CD14-positive monocyte (primary cell): ENCODE measurements around the gene NASP. TPM values are rescaled to one million over a fixed set of nuclear protein-coding genes. Genes with fewer than 3 reads are reported as not detected.

Experiments
- DNase-seq, 3 donors: peaks; one replicate each; pipeline ENCODE4 v3.0.0-alpha.2; 2011 to 2022
- H2AFZ ChIP-seq: 2 replicates; pipeline ENCODE4 v1.6.0; 2012; ENCODE audit warnings: mild to moderate bottlenecking, low read depth, low read length, inconsistent platforms; ENCODE audit not compliant: insufficient read depth, poor library complexity, severe bottlenecking
- H3K27ac ChIP-seq, 2 donors: 1 replicate in 1 of 2; 2 replicates in 1 of 2; pipeline ENCODE4 v1.5.1; 2012 to 2013; ENCODE audit warnings: low read length in 2 of 2, control low read depth in 1 of 2, inconsistent platforms in 1 of 2, low read depth in 1 of 2, mild to moderate bottlenecking in 1 of 2
- H3K27me3 ChIP-seq, 2 donors: one replicate each; pipeline versions ENCODE4 v1.6.0 to v1.6.1; 2011 to 2013; ENCODE audit warnings: low read length in 2 of 2; ENCODE audit not compliant: control insufficient read depth in 2 of 2, insufficient read depth in 2 of 2
- H3K36me3 ChIP-seq, 2 donors: replicated peaks in 1 of 2; 1 replicate in 1 of 2; 2 replicates in 1 of 2; pipeline versions ENCODE4 v1.5.1 to v1.6.1; 2012 to 2013; ENCODE audit warnings: low read length in 2 of 2, control low read depth in 1 of 2, inconsistent platforms in 1 of 2, mild to moderate bottlenecking in 1 of 2; ENCODE audit not compliant: insufficient read depth in 2 of 2, control insufficient read depth in 1 of 2
- H3K4me1 ChIP-seq, 2 donors: 1 replicate in 1 of 2; 2 replicates in 1 of 2; pipeline versions ENCODE4 v1.5.1 to v1.6.1; 2012 to 2013; ENCODE audit warnings: low read length in 2 of 2, control low read depth in 1 of 2, inconsistent platforms in 1 of 2, mild to moderate bottlenecking in 1 of 2, moderate library complexity in 1 of 2; ENCODE audit not compliant: insufficient read depth in 2 of 2, control insufficient read depth in 1 of 2
- H3K4me2 ChIP-seq: replicated peaks from 2 replicates; pipeline ENCODE3; 2012; ENCODE audit warnings: low read length, moderate library complexity, mild to moderate bottlenecking; ENCODE audit not compliant: poor library complexity, severe bottlenecking; ENCODE audit errors: extremely low read depth
- H3K4me3 ChIP-seq, 3 experiments: fragments of 200-600 bp in 1 of 3; sonication (generic) in 1 of 3; replicated peaks in 1 of 3; 1 replicate in 2 of 3; 2 replicates in 1 of 3; pipeline ENCODE4 v1.5.1; 2011 to 2013; ENCODE audit warnings: low read length in 3 of 3, mild to moderate bottlenecking in 3 of 3, control low read depth in 2 of 3, low read depth in 2 of 3, inconsistent platforms in 1 of 3, moderate library complexity in 1 of 3
- H3K79me2 ChIP-seq: 2 replicates; pipeline ENCODE4 v1.6.0; 2012; ENCODE audit warnings: mild to moderate bottlenecking, control low read depth, inconsistent platforms, low read length, moderate library complexity; ENCODE audit not compliant: insufficient read depth
- H3K9ac ChIP-seq: 2 replicates; pipeline ENCODE4 v1.6.0; 2017; ENCODE audit warnings: low read length, mild to moderate bottlenecking; ENCODE audit not compliant: insufficient read depth, poor library complexity, severe bottlenecking
- H3K9me3 ChIP-seq, 2 donors: replicated peaks in 1 of 2; 1 replicate in 1 of 2; 2 replicates in 1 of 2; pipeline versions ENCODE4 v1.5.1 to v1.6.1; 2012 to 2013; ENCODE audit warnings: low read length in 2 of 2, control low read depth in 1 of 2; ENCODE audit not compliant: control insufficient read depth in 1 of 2, insufficient read depth in 1 of 2
- H4K20me1 ChIP-seq: 2 replicates; pipeline ENCODE4 v1.6.0; 2012; ENCODE audit warnings: mild to moderate bottlenecking, low read length, control low read depth, moderate library complexity; ENCODE audit not compliant: insufficient read depth
- H3K27ac Mint-ChIP-seq, 7 donors: one replicate each; pipeline ENCODE4 v1.8.0; 2020; ENCODE audit warnings: mild to moderate bottlenecking in 7 of 7, mixed read lengths in 7 of 7, moderate library complexity in 6 of 7, inconsistent platforms in 2 of 7
- H3K27me3 Mint-ChIP-seq, 3 donors: one replicate each; pipeline ENCODE4 v1.8.0; 2021 to 2022; ENCODE audit warnings: low read depth in 3 of 3, mild to moderate bottlenecking in 3 of 3, mixed read lengths in 3 of 3, moderate library complexity in 3 of 3, inconsistent platforms in 1 of 3
- H3K36me3 Mint-ChIP-seq, 2 donors: one replicate each; pipeline ENCODE4 v1.8.0; 2020; ENCODE audit warnings: mixed read lengths in 2 of 2, inconsistent platforms in 1 of 2, mild to moderate bottlenecking in 1 of 2
- H3K4me1 Mint-ChIP-seq: one replicate; pipeline ENCODE4 v1.8.0; 2020; ENCODE audit warnings: mild to moderate bottlenecking, mixed read lengths
- H3K4me3 Mint-ChIP-seq, 2 donors: one replicate each; pipeline ENCODE4 v1.8.0; 2020; ENCODE audit warnings: mild to moderate bottlenecking in 2 of 2, mixed read lengths in 2 of 2, moderate library complexity in 1 of 2
- H3K9me3 Mint-ChIP-seq, 7 donors: one replicate each; pipeline ENCODE4 v1.8.0; 2020 to 2022; ENCODE audit warnings: mixed read lengths in 7 of 7, mild to moderate bottlenecking in 6 of 7, moderate library complexity in 6 of 7, inconsistent platforms in 2 of 7
- CTCF ChIP-seq: fragments of 200-600 bp; IDR thresholded peaks from one replicate; pipeline ENCODE4 v1.8.0; 2022; ENCODE audit warnings: antibody characterized with exemption, mild to moderate bottlenecking
- WGBS: methylation state at CpG from one replicate; pipeline ENCODE4 v1.1.5; 2013; ENCODE audit warnings: missing lambda C conversion rate; ENCODE audit not compliant: insufficient coverage; 5-methylcytosine and 5-hydroxymethylcytosine counted together
- intact Hi-C, 2 donors: fragments of 100-400 bp; cut with micrococcal nuclease; formaldehyde crosslinking; loops; one replicate each; pipeline versions ENCODE4 v1.15.0 to v1.15.1; 2023
- polyA plus RNA-seq, 3 donors: library from polyadenylated mRNA; depleted of rRNA in 1 of 3; unstranded in 2 of 3; stranded (reverse) in 1 of 3; fragments of 300-500 nt in 2 of 3; fragments of >200 nt in 1 of 3; fragmentation: Illumina TruSeq in 2 of 3; gene quantifications; 1 replicate in 2 of 3; 2 replicates in 1 of 3; pipeline ENCODE4 v1.2.3, GENCODE V29; 2012 to 2021

Gene NASP
- polyA plus RNA-seq, 3 donors, result 24.4 to 44.6 (median 27.5) TPM

- Mint-ChIP-seq H3K36me3 (peaks cover 0 to 5% of the 10 kb centered on the region in 2 donors), H3K4me3 (no peak overlapping the region), H3K27me3 (peaks cover 0 to 2% (median 0%) of the 10 kb centered on the region in 3 donors), H3K4me1 (peaks cover 39% of the 10 kb centered on the region), H3K27ac (peak overlapping the region in 4 of 7 donors; percentile 46 to 95 (median 74)), H3K9me3 (no peaks in the 10 kb centered on the region)
- peaks cover 40 to 42% of the 10 kb centered on the region in 2 donors for H3K4me1 ChIP-seq
- no peak for DNase-seq
- H3K9me3 ChIP-seq, result no peaks in the 10 kb centered on the region
- 86% methylated on average over 4 of the region's 7 CpGs for WGBS
- peak overlapping the region in 1 of 3 experiments; percentile 97 for H3K4me3 ChIP-seq
- H2AFZ ChIP-seq, result no peak overlapping the region
- no peaks in the 10 kb centered on the region for H3K36me3 ChIP-seq
- peaks cover 67% of the 10 kb centered on the region for H3K79me2 ChIP-seq
- H3K27me3 ChIP-seq, result no peaks in the 10 kb centered on the region
- no peak for TF ChIP-seq CTCF
- peak overlapping the region; percentile 94 for H3K4me2 ChIP-seq
- peak overlapping the region in 1 of 2 donors; percentile 55 for H3K27ac ChIP-seq
- H3K9ac ChIP-seq, result no peak overlapping the region
- H4K20me1 ChIP-seq, result peaks cover 29% of the 10 kb centered on the region
- intact Hi-C loops, result loop anchor here (10.0 kb wide), 2 partner anchors 99 to 571 kb away; partner anchors contain the start of genes GPBP1L1 (in 2 of the 2), TMEM69 (in 2 of the 2), HECTD3 (in 1 of the 2) and UROD (in 1 of the 2)
These were observed 1.7 kb downstream of the NASP start for GRCh38 chr1:45585496-45586075.

- Histone ChIP-seq H3K4me1 (peaks cover 40 to 42% of the 10 kb centered on the region in 2 donors), H3K27ac (peak overlapping the region in 1 of 2 donors; percentile 55), H2AFZ (no peak overlapping the region), H3K9ac (no peak overlapping the region), H3K79me2 (peaks cover 79% of the 10 kb centered on the region), H3K4me3 (peak overlapping the region in 1 of 3 experiments; percentile 97), H3K36me3 (peaks cover 3 to 6% of the 10 kb centered on the region in 2 donors), H4K20me1 (peaks cover 29% of the 10 kb centered on the region), H3K27me3 (no peaks in the 10 kb centered on the region), H3K9me3 (no peaks in the 10 kb centered on the region), H3K4me2 (peak overlapping the region; percentile 94)
- no CpG with 5 or more reads among the region's 4 CpGs for WGBS
- no peak for DNase-seq
- H3K36me3 Mint-ChIP-seq, result peaks cover 0 to 11% of the 10 kb centered on the region in 2 donors
- H3K9me3 Mint-ChIP-seq, result no peaks in the 10 kb centered on the region
- intact Hi-C loops, result loop anchor here (10.0 kb wide), 2 partner anchors 98 to 572 kb away; partner anchors contain the start of genes GPBP1L1 (in 2 of the 2), TMEM69 (in 2 of the 2), HECTD3 (in 1 of the 2) and UROD (in 1 of the 2)
- H3K4me1 Mint-ChIP-seq, result peaks cover 39% of the 10 kb centered on the region
- peak overlapping the region in 6 of 7 donors; percentile 50 to 84 (median 76) for H3K27ac Mint-ChIP-seq
- TF ChIP-seq CTCF, result no peak
- no peak overlapping the region for H3K4me3 Mint-ChIP-seq
- peaks cover 0 to 2% (median 0%) of the 10 kb centered on the region in 3 donors for H3K27me3 Mint-ChIP-seq
These were observed 2.9 kb downstream of the NASP start for GRCh38 chr1:45586769-45587168.
